ENCODE data around the gene SCFD2.
"Not testable (repeated sequence)": the region's sequence is repeated elsewhere in the genome, so short reads cannot be mapped to it uniquely, and the experiment has no call there.

SCFD2 gene

DNA sequence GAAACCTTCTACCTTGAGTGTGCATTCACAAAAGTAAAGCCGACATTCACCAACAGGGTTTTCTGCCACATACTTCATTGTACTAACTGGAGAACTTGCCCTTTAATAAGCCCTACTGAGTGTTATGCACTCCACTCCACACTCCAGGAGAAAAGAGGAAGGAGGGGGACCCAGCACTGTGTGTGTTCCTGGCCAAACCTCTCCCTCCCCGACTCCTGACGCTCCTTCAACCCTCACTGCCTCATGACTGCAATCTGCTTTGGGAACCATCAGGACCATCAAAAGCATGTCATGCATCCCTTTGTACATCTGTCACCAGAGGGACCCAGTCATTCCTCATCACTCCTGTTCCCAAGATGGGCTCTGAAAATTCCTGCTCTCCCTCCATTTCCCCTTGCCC lies 360.1 kb downstream of the SCFD2 start:
- no peak for DNase-seq

DNA sequence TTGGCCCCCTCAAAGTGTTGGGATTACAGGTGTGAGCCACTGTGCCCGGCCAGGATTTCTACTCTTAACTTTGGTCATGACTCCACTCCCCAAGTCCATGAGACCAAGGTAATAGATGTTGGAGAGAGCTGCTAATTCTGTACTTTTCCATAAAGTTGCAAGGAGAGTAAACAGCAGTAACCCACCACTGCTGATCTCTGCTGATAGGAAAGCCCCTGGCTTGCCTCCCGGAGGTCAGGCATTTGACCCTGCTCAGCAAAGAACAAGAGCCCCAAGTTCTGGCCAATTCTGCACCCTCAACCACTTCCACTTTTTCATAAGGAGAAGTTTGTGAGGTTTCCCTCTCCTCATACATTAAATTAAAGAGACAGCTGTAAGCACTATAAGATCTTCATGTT lies 360.7 kb downstream of the SCFD2 start:
- DNase-seq: no peak

DNA sequence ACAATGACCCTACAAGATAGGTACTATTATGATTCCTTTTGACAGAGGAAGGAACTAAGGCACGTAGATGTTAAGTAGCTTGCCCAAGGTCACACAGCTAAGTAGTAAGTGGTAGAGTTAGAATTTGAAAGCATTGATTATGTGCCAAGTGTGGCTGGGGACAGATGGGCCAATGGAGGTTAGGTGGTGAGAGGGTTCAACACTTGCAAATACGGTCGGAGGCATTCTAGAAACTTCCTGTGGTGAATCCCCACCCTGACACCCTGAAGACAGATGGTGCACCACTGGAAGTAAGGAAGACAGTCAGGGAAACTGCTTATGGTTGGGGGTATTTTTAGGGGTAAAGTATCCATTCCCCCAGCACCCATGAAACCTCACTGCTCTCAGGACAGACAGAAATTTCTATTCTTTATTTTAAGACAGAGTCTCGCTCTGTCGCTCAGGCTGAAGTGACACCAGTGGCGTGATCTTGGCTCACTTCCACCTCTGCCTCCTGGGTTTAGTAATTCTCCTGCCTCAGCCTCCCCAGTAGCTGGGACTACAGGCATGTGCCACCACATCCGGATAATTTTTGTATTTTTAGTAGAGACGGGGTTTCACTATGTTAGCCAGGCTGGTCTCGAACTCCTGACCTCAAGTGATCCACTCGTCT lies 361.2 kb downstream of the SCFD2 start:
- no peak for DNase-seq

DNA sequence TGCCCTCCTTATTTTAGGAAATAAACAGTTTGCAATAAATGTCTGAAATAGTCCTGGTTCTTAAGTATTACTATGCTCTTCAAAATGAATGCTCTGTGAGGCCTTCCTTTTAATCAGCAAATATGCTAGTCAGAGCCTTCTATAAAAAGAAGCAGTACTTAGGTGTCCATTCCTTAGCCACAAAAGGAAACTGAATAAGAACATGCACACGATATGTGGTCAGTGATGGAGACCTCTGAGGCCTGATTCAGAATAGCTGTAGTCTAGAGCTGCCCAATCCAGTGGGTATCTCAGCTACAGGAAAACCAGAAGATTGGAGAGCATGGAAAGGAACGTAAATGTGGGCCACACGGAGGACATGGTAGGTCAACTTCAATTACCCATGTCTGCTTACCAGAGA lies 361.9 kb downstream of the SCFD2 start:
- DNase-seq: no peak

DNA sequence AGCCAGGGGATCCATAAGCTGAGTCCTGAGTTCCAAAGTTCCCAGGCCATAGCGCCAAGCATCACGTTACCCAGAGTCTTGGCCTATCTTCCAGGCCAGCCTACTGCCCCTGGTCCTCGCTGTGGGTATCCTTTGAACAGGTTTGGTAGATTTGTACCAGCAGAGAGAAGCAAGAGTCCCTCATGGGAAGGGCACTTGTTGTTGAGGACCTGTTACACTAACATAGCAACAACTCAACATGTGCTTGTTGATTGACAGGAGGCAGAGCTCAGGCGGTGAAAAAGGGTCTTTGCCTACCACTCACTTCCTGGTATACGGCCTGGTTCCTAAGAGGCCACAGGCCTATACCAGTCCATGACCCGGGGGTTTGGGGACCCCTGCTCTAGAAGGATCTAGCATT lies 365.3 kb downstream of the SCFD2 start:
- DNase-seq: no peak

DNA sequence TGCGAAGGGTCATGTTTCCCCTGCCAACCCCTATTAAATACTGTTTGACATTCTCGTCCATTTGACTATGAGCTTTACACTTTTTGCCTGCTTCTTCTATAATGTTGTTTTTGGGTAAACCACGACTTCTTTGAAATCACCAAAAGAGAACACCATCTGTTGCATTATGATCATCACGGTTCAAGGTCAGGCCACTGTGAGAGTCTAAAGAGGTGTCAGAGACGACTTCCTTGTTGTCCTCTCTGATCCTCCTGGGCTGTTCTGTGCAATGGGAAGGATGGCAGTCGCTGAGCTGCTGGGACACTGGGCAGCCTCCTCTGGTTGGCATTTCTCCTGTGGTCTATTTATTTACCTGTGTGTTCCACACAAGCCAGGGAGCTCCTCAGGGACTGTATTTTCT lies 366.2 kb downstream of the SCFD2 start:
- no peak for DNase-seq

DNA sequence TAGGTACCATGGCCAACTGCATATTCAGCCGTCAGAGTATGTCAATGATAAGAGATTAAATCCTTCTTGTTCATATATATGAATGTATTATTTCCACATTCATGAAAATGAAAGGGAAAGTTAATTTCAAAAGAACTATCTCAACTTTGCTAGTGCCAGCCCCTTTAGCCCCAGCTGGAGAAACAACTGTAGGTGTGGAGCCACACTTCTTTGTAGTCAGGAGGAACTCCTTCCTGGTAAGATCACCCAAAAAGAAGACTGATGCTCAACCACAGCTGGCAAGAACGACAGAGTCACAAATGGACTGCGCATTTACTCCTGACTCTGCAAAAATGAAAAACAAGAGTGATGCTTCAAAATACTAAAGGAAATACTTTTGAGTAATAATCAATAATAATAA lies 367.4 kb downstream of the SCFD2 start:
- DNase-seq: no peak

DNA sequence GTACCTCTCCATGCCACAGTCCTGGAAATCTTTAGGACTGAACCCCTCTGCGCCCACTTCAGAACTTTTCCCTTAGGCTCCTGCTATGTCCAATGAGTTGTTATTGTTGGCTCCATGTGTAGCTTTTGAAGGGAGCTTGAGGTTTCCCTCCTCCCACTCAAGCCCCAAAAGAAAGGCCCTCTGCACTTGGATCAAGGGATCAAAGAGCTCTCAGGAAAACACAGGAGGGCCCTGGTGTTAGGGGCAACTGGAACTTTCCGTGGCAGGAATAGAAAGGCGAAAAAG lies 368.8 kb downstream of the SCFD2 start:
- DNase-seq: no peak

DNA sequence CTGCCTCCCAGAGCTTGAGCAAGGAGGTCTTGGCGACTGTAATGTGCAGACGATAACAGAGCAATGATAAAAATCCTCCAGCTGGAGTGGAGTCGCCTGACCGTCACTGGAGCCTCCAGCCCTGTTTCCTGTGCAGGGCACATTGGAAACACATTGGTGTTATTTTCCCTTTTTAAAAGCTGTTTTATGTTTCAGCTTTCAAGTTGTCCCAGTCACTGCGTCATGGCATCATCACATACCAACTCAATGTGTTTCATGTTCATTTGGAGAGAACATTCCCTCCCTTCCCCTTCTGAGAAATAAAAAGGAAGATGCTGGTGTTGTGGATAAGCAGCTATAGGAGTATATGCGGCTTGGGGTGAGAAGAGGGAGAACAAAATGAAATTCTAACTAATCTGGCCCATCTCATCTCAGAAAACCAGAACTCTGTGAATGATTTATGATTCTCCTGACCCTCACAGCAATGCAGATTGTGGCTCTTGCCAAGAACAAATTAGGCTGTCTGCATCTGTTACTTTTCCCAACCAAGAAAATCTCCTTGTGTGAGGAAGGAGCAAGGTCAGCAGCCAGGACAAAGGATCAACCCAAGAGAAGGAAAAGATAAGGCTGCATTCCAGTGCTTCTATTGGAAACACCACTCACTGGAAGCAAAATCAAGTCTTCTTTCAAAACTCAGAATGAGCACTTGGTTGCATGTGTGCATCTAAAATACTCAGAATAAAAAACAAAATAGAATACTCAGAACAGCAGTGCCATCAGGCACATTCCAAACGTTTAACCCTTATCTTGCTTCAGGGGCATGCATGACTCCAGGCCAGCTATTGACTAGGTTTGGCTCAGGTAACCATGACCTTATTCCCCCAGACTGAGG lies 369.4 kb downstream of the SCFD2 start:
- DNase-seq: no peak

DNA sequence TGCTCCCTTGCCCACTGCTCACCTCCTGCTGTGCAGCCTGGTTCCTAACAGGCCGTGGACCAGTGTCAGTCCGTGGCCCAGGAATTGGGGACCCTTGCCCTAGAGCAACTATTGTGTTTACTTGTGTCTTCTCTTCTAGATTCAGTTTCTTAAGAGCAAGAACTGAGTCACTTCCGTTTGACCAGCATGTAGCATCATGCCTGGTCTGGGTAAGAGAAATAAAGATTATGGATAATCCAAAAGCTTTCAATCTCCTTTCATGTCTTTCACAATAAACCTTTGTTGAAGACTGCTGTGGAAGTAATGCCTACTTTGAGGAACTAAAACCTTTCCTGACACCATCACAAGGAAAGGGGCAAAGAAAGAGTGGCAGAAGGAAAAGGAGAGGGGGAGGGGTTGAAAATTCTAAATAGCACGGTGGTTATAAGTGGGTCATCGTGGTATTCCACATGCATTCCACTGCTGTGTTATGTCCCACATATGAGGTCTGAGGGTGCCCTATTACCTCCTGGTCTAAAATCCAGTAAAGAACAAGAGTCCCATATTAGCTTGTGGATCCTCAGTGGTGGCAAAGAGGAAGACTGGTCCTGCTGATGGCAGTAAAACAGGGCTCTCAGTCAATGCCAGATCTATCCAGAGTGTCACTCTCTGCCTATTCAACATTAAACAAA lies 370.4 kb downstream of the SCFD2 start:
- no peak for DNase-seq

DNA sequence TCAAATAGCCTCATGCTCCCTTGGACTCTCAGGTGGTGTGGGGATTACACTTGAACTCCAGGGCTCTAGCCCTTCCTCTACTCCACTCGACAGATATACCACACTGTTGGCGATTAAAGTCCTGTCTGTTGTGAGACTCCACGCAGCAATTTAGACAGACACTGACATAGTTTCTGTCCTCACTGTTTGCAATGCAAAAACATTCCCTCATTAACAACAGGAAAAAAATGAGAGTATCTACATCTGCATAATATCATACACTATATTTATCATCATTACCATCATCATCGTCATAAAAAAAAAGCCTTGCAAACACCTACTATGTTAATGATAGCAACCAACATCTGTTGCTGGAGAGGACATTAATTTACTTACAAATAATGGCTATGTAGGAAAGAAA lies 371.3 kb downstream of the SCFD2 start:
- DNase-seq: no peak

DNA sequence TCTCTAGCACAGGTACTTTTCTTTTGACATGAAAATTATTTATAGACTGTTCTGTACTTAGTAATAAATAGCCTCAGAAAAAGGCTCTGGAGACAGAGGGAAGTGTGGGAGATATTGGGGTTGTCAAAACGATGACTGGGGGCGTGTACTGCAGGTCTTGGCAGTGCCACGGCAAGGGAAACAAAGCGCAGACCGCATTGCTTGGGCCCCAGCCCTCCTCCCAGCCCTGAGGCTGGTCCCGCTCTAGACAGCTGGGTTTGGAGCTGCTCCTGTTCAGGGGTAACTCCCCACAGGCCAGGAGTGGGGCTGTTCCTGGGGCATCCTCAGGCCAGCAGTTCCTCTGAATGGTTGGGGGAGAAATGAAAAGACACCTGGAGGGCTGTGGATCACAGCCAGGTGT lies 372.1 kb downstream of the SCFD2 start:
- no peak for DNase-seq

DNA sequence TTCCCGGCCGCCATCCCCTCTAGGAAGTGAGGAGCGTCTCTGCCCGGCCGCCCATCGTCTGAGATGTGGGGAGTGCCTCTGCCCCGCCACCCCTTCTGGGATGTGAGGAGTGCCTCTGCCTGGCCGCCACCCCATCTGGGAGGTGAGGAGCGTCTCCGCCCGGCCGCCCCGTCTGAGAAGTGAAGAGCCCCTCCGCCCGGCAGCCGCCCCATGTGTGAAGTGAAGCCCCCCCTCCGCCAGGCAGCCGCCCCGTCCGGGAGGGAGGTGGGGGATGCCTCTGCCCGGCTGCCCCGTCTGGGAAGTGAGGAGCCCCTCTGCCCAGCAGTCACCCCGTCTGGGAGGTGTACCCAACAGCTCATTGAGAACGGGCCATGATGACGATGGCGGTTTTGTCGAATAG lies 373.3 kb downstream of the SCFD2 start:
- not testable (repeated sequence) for DNase-seq

DNA sequence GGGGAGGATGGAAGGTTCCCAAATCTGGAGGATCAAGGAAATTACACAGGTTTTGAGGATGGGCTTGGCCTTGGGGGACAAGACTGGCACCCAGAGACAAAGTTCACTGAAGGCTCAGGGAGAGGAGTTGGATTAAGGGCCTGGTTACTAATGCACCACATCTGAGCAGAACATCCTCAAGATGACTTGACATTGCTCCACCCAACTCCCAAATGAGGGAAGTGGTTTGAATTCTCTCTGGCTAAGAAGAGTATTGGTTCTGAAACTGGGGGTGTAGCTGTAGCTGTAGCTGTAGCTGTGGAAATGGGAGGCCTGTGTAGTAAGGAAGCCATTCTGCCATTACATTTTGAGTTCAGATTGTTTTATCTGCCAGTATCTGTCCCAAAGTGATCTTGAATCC lies 374.4 kb downstream of the SCFD2 start:
- DNase-seq: no peak

DNA sequence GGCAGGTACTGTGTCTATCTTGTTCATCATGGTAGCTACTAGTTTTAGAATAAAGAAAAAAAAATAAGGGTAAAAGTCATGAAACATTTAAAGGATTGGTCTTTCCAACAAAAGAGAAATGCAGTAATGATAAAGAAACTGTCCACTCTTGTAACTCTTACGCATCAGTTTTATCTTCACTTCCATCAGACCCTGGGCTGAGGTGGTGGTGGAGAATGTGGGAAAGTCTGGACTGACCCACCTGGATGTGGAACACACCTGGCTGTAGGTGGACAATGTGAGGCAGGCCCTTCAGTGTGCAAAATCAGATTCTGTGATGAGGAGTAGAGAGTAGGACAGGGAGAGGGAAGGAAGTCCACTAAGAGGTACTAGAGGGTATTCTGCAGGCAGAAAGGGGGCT lies 375.2 kb downstream of the SCFD2 start:
- DNase-seq: no peak

DNA sequence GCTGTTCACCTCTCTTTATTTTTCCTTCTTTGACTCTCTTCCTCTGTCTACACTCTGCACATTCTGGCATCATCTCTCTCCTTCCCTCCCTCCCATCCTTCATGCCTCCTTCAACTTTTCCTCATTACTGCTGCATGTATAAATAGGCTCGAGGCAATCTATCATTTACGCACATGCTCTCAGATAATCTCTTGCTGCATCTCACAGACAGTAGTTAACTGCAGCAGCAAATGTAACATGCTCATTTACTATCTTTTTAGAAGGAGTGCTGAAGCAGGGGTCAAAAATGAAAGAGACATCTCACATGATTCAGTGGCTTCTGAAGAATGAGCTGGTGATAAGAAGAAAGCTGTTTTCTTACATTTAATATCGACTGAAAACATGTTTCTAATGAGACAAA lies 376.0 kb downstream of the SCFD2 start:
- no peak for DNase-seq

DNA sequence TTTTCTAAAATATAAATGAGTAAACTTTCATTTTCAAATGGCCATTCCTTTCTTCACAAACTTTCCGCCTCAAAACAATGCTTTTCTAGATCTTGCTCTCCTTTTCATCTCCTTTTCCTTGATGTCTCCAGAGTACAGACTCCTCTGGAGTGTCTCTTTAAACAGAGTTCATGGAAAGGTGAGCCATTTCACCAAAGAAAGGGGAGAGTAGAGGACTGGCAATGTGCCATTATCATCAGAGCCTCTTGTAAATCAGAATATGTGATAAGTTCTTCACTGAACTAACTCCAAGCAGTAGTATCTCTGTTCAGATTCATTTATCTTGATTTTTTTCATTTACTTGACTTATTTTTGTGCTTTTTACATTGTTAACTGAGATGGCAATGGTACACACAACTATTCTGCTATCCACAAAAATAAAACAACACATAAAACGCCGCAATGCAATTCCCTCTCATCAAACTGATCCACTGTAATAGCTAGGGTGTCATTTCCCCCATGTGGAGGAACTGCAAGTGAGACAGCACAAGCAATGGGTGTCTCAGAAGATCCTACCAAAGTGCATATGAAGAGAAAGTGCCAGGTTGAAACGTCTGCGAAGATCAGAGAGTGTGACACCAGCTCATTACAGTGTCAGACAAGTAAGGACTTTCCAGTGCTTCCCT lies 378.3 kb downstream of the SCFD2 start:
- DNase-seq: no peak

DNA sequence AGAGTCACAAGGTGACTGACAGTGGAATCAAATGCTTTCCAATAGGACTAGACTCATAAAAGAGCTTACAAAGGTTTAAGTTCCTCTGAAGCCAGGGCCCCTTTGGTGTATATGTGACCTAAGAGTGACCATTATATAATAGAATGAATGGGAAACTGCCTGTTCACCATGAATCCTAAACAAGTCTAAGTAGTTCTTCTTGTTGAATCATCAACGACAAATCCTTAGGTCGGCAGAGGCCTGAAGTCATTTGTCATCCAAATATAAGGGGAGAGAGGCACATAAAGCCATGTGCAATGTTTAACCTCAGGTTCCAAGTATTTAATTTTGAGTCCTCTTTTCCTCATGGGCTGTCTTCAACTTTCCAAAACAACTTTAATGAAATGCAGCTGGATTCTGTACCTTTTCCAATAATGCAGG lies 381.4 kb downstream of the SCFD2 start:
- no peak for DNase-seq

DNA sequence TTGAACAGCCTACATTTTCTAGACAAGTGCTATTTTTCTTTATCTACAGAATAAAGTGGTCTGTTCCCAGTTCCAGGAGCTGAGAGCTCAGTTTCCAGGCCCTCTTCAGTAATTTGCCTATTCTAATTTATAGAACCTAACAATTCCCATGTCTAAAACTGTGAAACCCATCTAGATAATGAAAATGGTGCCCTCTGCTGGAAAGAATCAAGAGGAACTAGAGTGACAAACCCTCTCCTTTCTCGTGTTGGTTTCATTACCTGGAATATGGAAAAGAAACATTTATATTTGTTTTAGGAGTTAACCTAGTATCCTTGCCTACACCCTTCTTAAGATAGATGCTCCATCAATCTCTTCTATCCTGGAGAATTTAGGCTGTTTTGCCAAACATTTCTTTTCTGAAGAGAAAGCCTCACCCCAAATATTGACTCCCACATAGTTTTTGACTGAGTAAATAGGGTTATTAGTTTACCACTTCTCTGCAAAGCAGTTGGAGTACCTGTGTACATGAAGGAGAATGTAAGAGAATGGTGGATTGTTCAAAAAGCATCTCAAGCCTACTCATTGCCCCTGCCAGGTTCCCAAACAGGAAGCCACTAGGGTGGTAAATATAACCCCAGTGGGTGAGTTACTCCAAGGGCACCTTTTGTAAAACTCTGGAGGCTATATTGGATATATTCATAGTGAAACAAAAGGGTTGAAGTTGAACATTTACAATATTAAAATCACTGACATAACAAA lies 382.1 kb downstream of the SCFD2 start:
- peak; percentile 61 to 80 for DNase-seq

DNA sequence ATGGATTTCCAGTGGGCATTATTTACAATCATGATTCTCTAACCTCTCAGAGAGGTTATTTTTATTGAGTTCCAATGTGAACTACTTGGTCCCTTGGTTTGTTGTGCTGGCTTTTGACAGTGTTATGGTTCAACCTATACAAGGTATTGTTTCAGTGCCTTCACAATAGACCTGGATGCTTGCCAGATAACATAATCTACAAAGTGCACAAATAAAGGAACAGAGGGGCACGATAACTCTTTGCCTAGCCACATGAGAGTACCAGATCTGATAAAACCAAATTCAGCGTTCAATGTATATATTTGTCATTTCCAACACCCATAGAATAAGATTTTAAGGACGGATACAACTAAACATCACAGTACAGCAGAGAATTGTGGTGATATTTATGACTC lies 382.9 kb downstream of the SCFD2 start:
- DNase-seq: no peak

DNA sequence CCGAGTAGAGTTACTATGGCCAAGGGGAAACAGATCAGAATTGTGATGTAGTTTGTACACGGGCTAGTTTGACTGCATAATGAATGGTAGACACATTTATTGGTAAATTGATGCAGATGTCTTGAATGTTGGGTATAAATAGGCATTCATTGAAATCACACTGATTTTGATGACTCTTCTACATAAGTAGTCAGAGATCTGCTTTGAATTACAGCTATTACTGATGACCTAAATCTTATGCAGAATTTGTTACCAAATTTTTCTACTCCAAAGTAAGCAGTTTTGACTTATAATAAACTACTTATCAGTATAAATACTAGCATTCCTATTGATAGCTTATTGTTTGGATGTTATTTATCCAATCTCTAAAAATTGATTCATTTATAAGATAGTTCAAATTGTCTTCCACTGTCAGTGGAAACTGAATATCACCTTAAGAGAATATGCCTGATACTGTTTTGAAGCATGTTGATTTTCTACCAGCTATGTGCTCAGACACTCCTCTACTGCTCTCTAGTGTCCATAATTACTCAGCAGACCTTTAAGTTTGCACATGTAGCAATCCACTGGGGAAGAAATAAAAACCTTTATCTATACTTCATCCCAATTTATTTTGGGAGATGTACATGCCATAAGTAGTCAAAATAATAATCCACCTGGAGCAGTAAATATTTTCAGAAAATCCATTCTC lies 383.5 kb downstream of the SCFD2 start:
- DNase-seq: peak; percentile 45 to 73

DNA sequence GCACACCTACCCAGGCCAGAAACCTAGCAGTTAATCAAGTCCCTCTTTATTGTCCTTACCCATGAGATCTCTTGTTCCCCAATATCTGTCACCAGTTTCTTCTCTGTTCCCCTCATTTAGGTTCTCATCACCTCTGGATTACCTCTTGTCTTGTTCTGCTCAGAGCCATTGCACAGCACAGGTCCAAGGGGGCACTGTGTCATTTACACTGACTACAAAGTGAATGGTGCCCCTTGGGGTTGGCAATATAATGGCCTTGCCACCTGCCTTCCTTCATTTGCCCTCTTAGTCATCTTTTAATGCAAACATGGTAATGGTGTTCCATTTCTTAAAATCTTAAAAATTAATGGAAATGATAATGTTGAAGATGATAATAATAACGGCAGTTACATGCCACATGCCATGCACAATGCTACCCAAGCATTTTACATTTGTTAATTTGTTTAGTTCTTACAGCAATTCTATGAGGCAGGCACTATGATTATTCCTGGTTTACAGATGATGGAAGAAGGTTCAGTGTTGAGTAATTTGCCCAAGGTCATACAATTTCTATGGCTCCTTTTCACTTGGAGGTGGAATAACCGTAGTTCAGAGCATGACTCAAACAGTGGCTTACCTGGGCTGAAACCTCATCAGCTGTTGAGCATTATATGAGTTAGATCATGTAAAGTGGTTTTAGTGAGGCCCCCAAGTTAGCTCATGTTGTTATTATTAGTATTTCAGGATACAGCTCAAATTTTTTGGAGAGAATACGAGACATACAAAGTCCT lies 385.9 kb downstream of the SCFD2 start:
- DNase-seq: no peak
